OCI-LY7 (cell line): Measurements from ENCODE around the gene GSG1.

Source experiments
- EZH2phosphoT487 ChIP-seq: fragments of 200-600 bp; sonication (generic); IDR thresholded peaks from 2 replicates; pipeline ENCODE4 v1.6.1; 2018; ENCODE audit warnings: low read depth, borderline replicate concordance, mild to moderate bottlenecking, mixed run types, antibody characterized with exemption, low read length, moderate library complexity, mixed read lengths
- TF ChIP-seq, protein P1 (sequence below): fragments of 200-600 bp; sonication (generic); conservative IDR thresholded peaks from 2 replicates; pipeline ENCODE4 v1.5.1; 2014; ENCODE audit warnings: mild to moderate bottlenecking, antibody characterized with exemption, low read length, moderate library complexity, mixed read lengths

DNA sequence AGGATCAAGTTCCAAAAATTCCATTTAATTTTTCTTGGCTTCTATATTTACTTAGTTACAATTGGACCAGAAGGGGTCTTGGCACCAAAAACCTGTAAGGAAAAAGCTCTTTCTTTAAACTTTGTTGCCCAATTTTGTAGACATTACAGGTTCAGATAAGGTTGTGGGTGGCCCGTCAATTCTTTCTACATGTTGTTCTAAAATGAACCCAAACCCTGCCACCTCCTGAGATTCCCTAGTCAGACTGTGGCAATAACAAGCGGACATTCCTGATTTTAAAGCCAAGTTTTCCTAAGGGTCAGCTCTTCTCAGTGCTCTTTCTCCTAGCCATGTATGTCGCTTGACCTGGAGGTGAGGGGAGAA is 45.0 kb upstream of the GSG1 start:
- TF ChIP-seq, protein P1, sequence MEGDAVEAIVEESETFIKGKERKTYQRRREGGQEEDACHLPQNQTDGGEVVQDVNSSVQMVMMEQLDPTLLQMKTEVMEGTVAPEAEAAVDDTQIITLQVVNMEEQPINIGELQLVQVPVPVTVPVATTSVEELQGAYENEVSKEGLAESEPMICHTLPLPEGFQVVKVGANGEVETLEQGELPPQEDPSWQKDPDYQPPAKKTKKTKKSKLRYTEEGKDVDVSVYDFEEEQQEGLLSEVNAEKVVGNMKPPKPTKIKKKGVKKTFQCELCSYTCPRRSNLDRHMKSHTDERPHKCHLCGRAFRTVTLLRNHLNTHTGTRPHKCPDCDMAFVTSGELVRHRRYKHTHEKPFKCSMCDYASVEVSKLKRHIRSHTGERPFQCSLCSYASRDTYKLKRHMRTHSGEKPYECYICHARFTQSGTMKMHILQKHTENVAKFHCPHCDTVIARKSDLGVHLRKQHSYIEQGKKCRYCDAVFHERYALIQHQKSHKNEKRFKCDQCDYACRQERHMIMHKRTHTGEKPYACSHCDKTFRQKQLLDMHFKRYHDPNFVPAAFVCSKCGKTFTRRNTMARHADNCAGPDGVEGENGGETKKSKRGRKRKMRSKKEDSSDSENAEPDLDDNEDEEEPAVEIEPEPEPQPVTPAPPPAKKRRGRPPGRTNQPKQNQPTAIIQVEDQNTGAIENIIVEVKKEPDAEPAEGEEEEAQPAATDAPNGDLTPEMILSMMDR: no peak
- no peak for TF ChIP-seq EZH2phosphoT487
